OCI-LY7 (cell line): ENCODE results near the gene BBS9.

ENCODE experiments used
- CTCF ChIP-seq: fragments of 200-600 bp; sonication (generic); conservative IDR thresholded peaks from 2 replicates; pipeline ENCODE4 v1.5.1; 2014; ENCODE audit warnings: mild to moderate bottlenecking, antibody characterized with exemption, low read length, moderate library complexity, mixed read lengths
- EZH2phosphoT487 ChIP-seq: fragments of 200-600 bp; sonication (generic); IDR thresholded peaks from 2 replicates; pipeline ENCODE4 v1.6.1; 2018; ENCODE audit warnings: low read depth, borderline replicate concordance, mild to moderate bottlenecking, mixed run types, antibody characterized with exemption, low read length, moderate library complexity, mixed read lengths

GRCh38 chr7:33339074-33339790 is 209.9 kb downstream of the BBS9 start:
- TF ChIP-seq CTCF = no peak
- TF ChIP-seq EZH2phosphoT487 = no peak
